Kidney (tissue), 14 donors: ENCODE measurements around the gene FBLN5. TPM values are rescaled to one million over a fixed set of nuclear protein-coding genes. Genes with fewer than 3 reads are reported as not detected.

ENCODE experiments used
- DNase-seq, 5 donors: peaks; one replicate each; pipeline ENCODE4 v3.0.0-alpha.2; 2013 to 2020
- FAIRE-seq: peaks from 2 replicates; lab custom pipeline; 2012; peaks lifted over from hg19 to GRCh38; lab: Jason Lieb, UNC
- H3K27ac ChIP-seq, 2 donors: one replicate each; pipeline ENCODE4 v1.7.0; 2013; ENCODE audit warnings: low read depth in 2 of 2, low read length in 2 of 2, inconsistent platforms in 1 of 2
- H3K27me3 ChIP-seq: one replicate; pipeline ENCODE4 v1.7.1; 2013; ENCODE audit warnings: low read length, inconsistent platforms; ENCODE audit not compliant: control insufficient read depth, insufficient read depth
- H3K36me3 ChIP-seq, 3 donors: one replicate each; pipeline versions ENCODE4 v1.7.0 to v1.7.1; 2013; ENCODE audit warnings: low read length in 3 of 3, control low read depth in 1 of 3, inconsistent platforms in 1 of 3; ENCODE audit not compliant: insufficient read depth in 3 of 3, control insufficient read depth in 2 of 3
- H3K4me1 ChIP-seq, 3 donors: one replicate each; pipeline versions ENCODE4 v1.7.0 to v1.7.1; 2013; ENCODE audit warnings: low read length in 3 of 3, inconsistent platforms in 1 of 3, low read depth in 1 of 3; ENCODE audit not compliant: control insufficient read depth in 2 of 3, insufficient read depth in 2 of 3
- H3K4me3 ChIP-seq, 3 donors: one replicate each; pipeline versions ENCODE4 v1.7.0 to v1.8.1; 2013; ENCODE audit warnings: low read length in 3 of 3, control low read depth in 1 of 3, inconsistent platforms in 1 of 3
- H3K9ac ChIP-seq, 3 donors: one replicate each; pipeline versions ENCODE4 v1.7.0 to v1.7.1; 2013; ENCODE audit warnings: low read length in 3 of 3, control low read depth in 1 of 3, inconsistent platforms in 1 of 3
- H3K9me3 ChIP-seq, 3 donors: one replicate each; pipeline versions ENCODE4 v1.7.0 to v1.7.1; 2013; ENCODE audit warnings: low read length in 3 of 3, control low read depth in 1 of 3, inconsistent platforms in 1 of 3; ENCODE audit not compliant: control insufficient read depth in 2 of 3, insufficient read depth in 1 of 3
- intact Hi-C: fragments of 100-400 bp; cut with DNase I; formaldehyde crosslinking; loops from one replicate; pipeline ENCODE4 v1.11.1; 2022
- polyA plus RNA-seq: library from polyadenylated mRNA; stranded (reverse); fragments of 350-450 nt; fragmentation: Illumina TruSeq; extraction: RNeasy Lipid Tissue Mini Kit (QIAGEN cat#74804); gene quantifications from one replicate; pipeline ENCODE4 v1.2.3, GENCODE V29; 2014; ENCODE audit warnings: low read depth, low replicate concordance; ENCODE audit not compliant: insufficient read depth
- total RNA-seq: library from RNA; stranded (reverse); fragmentation: NEBNext Ultra II Directional; extraction: Animal tissue kit (Norgen Biotek cat#: 25700); gene quantifications from one replicate; pipeline ENCODE4 v1.2.1, GENCODE V29; 2021
- TF ChIP-seq, protein P1 (sequence below): IDR thresholded peaks from 3 replicates; pipeline ENCODE4 v1.5.1; 2012; ENCODE audit warnings: mild to moderate bottlenecking, moderate library complexity, borderline replicate concordance; ENCODE audit not compliant: insufficient read depth; ENCODE audit errors: extremely low read depth
- donor health status: control.
- donor health status: control.
- donor health status: control.
- donor health status: control.
- donor health status: control.
- donor health status: DM: yes; HTN: yes; CAD: no.
- donor health status: Normal renal cell carcinoma (clear cell type).

FBLN5 gene
- total and polyA plus RNA-seq, 2 donors from 2014 or later, result 75.2 to 99.0 TPM

DNA sequence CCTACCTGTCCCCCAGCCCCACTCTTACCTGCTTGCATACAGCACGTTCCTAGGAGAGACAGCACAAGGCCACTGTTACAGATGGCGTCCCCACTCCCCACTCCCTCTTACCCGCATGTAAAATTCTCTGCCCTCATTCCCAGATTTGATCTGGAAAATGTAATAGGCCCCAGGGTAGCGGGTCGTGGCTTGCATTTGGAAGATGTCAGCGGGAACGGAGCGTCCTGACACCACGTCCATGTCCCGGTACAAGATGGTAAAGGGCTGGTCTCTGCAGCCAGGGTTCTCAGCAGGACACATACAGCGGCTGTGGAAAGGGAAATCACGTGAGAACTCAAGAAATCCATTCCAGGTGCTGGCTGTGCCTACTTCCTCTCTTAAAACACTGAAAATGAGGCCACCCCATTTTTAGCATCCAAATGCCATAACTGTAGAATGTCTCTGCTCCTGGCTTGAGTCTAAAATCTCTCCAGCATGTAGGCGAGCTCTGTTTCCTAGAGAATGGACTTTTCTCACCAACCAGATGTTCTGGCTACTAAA is 70.0 kb downstream of the FBLN5 start:
- DNase-seq (peak in 1 of 5 donors; percentile 28), FAIRE-seq (no peak)
- no peak overlapping the region for H3K27ac ChIP-seq
- H3K36me3 ChIP-seq, result peaks cover 2 to 16% (median 2%) of the 10 kb centered on the region in 3 donors
- no peak overlapping the region for H3K9ac ChIP-seq
- intact Hi-C loops, result no loop called here
- TF ChIP-seq, protein P1, sequence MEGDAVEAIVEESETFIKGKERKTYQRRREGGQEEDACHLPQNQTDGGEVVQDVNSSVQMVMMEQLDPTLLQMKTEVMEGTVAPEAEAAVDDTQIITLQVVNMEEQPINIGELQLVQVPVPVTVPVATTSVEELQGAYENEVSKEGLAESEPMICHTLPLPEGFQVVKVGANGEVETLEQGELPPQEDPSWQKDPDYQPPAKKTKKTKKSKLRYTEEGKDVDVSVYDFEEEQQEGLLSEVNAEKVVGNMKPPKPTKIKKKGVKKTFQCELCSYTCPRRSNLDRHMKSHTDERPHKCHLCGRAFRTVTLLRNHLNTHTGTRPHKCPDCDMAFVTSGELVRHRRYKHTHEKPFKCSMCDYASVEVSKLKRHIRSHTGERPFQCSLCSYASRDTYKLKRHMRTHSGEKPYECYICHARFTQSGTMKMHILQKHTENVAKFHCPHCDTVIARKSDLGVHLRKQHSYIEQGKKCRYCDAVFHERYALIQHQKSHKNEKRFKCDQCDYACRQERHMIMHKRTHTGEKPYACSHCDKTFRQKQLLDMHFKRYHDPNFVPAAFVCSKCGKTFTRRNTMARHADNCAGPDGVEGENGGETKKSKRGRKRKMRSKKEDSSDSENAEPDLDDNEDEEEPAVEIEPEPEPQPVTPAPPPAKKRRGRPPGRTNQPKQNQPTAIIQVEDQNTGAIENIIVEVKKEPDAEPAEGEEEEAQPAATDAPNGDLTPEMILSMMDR, result no peak
- no peaks in the 10 kb centered on the region for H3K27me3 ChIP-seq
- peaks cover 0 to 5% (median 0%) of the 10 kb centered on the region in 3 donors for H3K4me1 ChIP-seq
- no peaks in the 10 kb centered on the region for H3K9me3 ChIP-seq
- H3K4me3 ChIP-seq, result no peak overlapping the region

DNA sequence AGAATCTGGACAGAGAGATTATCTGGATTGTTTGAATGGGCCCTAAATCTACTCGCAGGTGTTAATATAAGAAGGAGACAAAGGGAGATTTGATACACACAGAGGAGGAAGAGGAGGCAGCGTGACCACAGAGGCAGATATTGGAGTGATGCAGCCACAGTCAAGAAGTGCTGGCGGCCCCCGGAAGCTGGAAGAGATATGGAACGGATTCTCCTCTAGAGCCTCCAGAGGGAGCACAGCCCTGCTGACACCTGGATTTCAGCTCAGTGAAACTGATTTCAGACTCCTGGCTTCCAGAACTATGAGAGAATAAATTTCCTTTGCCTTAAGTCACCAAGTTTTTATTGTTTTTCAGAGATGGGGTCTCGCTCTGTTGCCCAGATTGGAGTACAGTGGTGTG is 71.0 kb downstream of the FBLN5 start:
- no peaks in the 10 kb centered on the region for H3K27me3 ChIP-seq
- FAIRE-seq (no peak), DNase-seq (peak in 1 of 5 donors; percentile 29)
- peaks cover 2 to 16% (median 2%) of the 10 kb centered on the region in 3 donors for H3K36me3 ChIP-seq
- H3K4me3 ChIP-seq, result no peak overlapping the region
- H3K4me1 ChIP-seq, result peaks cover 0 to 5% (median 0%) of the 10 kb centered on the region in 3 donors
- no peak overlapping the region for H3K9ac ChIP-seq
- H3K27ac ChIP-seq, result no peak overlapping the region
- intact Hi-C loops, result no loop called here
- no peaks in the 10 kb centered on the region for H3K9me3 ChIP-seq
- TF ChIP-seq, protein P1, result no peak

DNA sequence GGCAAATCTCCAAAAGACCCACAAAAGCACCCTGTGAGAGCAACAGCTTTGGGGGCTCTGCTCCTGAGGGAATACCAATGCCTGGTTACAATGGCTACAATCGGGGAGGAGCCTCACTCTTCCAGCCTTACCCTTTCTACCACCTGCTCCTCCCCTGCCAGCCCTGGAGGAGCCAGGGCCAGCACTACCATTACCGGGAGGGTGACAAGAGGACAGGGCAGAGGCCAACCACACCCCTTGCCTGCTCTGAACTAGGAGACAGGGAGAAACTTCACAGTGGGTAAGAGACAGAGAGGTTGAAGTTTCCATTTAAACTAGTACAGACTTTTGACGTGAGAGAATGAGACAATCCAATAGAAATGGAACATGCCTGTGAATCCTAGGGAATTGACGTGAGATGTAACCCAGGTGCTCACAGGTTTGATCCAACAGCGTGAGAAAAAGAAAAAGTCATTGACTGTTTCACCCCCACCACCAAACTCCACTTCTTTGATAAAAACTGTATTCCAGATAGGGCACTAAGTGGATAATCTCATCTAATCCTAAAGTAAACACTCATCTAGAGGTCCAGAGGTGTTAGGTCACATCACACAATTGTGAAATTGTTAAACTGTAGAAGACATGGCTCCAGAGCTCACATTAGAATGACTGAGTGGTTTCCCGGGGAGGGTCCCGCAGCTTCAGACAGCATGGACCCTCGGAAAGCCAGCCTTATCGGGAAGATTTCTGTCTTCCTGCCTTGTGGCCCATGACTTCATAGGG is 71.8 kb downstream of the FBLN5 start:
- Histone ChIP-seq H3K4me3 (no peak overlapping the region), H3K9ac (no peak overlapping the region), H3K9me3 (no peaks in the 10 kb centered on the region), H3K27me3 (no peaks in the 10 kb centered on the region), H3K36me3 (peaks cover 2 to 10% (median 2%) of the 10 kb centered on the region in 3 donors), H3K4me1 (peaks cover 0 to 5% (median 0%) of the 10 kb centered on the region in 3 donors), H3K27ac (no peak overlapping the region)
- intact Hi-C loops, result no loop called here
- DNase-seq (peak in 1 of 5 donors; percentile 24), FAIRE-seq (no peak)
- TF ChIP-seq, protein P1, result no peak
